Measurements from ENCODE around the gene PKP3. TPM values are rescaled to one million over a fixed set of nuclear protein-coding genes. Genes with fewer than 3 reads are reported as not detected.
"Not testable (repeated sequence)": the region's sequence is repeated elsewhere in the genome, so short reads cannot be mapped to it uniquely, and the experiment has no call there.

Gene PKP3
- total RNA-seq, 2 donors from 2014 or later, result not detected

DNA sequence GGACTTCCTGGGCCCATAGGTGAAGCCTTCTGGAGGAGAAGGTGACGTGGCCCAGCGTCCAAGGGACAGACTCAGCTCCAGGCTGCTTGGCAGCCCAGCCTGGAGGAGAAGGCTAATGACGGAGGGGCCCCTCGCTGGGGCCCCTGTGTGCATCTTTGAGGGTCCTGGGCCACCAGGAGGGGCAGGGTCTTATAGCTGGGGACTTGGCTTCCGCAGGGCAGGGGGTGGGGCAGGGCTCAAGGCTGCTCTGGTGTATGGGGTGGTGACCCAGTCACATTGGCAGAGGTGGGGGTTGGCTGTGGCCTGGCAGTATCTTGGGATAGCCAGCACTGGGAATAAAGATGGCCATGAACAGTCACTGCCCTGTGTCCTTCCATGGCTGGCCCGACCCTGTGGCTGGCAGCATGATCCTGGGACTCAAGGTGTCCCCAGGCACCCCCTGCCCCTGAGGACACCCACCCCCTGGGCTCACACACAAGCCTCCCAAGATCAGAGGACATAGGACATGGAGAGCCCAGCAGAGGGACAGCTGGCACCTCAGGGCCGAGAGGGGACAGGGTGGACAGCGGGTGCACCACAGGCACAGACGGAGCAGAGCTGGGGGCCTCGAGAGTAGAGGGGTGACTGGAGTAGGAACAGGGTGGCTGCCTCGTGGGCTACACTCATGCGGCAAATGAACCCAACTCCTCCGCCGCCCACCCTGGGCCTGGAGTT lies 10.7 kb downstream of the PKP3 start:
- ATAC-seq, result no peak
- Mint-ChIP-seq H3K27ac (no peak overlapping the region), H3K4me3 (no peak overlapping the region)

DNA sequence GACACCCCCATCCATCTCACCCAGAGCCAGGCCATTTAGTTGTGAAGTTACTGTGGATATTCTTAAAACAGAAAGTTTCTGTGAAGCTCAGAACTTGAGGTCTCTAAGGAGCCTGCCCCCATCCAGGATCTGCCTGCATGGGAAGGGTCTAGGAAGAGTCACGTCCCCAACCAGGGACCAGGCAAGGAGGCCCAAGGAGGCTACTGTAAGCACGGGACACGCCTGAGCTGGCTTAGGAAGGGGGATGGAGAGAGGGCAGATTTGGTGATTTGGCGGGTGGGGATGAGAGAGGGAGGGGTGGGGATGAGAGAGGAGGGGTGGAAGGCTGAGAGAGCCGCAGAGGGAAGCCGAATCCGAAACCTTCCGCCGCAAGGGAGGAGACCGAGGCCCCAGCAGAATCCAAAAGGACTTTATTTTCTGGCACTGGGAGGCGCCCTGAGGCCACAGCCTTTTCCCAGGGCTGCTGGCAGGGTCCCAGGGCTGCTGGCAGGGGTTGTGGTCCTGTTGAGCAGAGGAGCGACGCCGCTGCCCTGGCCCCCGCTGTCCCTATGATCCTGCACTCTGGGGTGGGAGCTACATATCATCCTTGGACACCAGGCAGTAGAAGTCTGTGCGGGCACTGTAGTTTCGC lies 11.4 kb downstream of the PKP3 start:
- Mint-ChIP-seq H3K9me3 (no peaks in the 10 kb centered on the region), H3K27ac (no peak overlapping the region), H3K4me1 (ENCODE audit: low read depth in 2 of 2) (no peaks in the 10 kb centered on the region), H3K36me3 (no peaks in the 10 kb centered on the region), H3K27me3 (no peaks in the 10 kb centered on the region), H3K4me3 (no peak overlapping the region)
- no peak for ATAC-seq
- DNase-seq (ENCODE audit: low spot score), result peak; percentile 49

More for the DNA sequence above, 10.7 kb downstream of the PKP3 start:
- peak; percentile 42 for DNase-seq (ENCODE audit: low spot score)
- Mint-ChIP-seq H3K36me3 (no peaks in the 10 kb centered on the region), H3K27me3 (peaks cover 0 to 1% of the 10 kb centered on the region in 2 donors), H3K4me1 (ENCODE audit: low read depth in 2 of 2) (peaks cover 0 to 2% of the 10 kb centered on the region in 2 donors), H3K9me3 (no peaks in the 10 kb centered on the region)

DNA sequence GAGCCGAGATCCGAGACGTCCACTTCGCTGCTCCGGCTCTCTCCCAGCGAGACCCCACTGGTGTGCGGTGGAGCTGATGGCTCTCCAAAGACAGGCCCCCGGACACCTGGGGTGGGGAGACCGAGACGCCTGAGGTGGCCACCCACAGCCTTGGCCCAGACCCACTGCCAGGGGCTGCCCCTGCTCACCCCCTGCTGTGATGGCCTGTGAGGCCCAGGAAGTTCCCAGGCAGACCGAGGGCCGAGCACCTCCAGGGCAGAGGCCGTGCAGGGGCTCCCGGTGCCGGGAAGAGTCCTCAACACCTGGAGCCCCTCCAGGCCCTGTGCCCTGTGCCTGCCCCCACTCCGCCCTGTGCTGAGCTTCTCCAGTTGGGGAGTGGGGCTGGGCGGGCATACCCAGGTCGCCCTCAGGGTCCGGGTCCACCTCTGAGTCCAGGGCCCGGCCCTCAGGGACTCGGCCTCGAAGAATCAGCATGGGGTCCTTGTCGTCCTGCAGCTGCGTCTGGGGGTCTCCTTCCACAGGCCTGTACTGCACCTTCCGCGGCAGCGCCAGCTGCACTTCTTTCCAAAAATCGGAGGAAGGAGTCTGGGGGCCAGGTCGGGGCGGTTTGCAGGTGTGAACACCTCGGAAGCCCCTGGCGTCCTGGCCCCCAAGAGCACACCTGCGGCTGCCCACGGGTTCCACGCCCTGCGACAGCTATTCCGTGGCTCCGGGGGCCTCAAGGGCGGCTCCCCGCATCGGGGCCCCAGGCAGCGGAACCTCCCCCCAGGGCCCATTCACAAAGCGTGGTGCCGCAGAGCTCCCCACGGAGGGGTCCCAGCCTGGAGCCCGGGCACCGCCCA lies 12.2 kb downstream of the PKP3 start:
- Mint-ChIP-seq H3K4me3 (no peak overlapping the region), H3K27ac (no peak overlapping the region)
- no peak for ATAC-seq

DNA sequence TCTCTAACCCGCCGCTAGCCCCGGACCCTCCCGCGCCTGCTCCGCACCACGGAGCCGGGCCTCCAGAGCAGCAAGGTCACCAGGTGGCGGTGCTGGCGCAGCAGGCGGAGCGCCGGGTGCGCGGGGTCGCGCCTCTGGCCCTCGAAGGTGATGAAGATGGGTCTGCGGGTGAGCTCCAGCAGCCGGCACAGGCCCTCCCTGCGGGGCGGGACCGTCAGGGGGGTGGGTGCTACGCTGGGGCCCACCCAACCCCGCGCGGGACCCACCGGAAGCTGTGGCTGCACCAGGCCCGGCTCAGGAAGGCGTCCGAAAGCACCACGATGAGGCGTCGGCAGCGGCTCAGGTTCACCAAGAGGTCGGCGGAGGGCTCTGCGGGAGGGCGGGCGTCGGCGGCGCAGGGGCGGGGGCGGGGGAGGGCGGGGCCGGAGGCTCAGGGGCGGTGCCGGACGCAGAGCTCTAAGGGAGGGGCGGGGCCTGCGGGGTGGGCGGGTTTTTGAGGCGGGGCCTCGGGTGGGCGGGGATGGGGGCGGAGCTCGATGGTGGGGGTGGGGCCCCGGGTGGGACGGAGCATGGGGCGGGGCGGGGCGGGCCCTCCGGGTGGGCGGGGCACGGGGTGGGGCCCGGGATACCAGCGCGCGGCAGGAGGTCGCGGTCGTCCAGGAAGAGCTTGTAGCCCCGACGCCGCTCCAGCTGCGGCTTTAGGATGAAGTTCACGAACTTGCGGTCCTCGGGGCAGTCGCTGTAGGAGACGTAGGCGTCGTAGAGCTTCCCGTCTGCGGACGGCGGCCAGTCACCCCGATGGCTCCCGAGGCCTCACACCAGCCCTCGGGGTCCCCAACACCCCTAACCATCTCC lies 13.0 kb downstream of the PKP3 start:
- no peak overlapping the region for H3K4me3 Mint-ChIP-seq
- DNase-seq (ENCODE audit: low spot score) (peak; percentile 93), ATAC-seq (peak; percentile 92)
- no peaks in the 10 kb centered on the region for H3K36me3 Mint-ChIP-seq
- no peak overlapping the region for H3K27ac Mint-ChIP-seq
- no peaks in the 10 kb centered on the region for H3K9me3 Mint-ChIP-seq
- no peaks in the 10 kb centered on the region for H3K4me1 Mint-ChIP-seq (ENCODE audit: low read depth in 2 of 2)
- no peaks in the 10 kb centered on the region for H3K27me3 Mint-ChIP-seq

More for the DNA sequence above, 12.2 kb downstream of the PKP3 start:
- peak; percentile 57 for DNase-seq (ENCODE audit: low spot score)
- no peaks in the 10 kb centered on the region for H3K4me1 Mint-ChIP-seq (ENCODE audit: low read depth in 2 of 2)
- H3K9me3 Mint-ChIP-seq, result no peaks in the 10 kb centered on the region
- H3K36me3 Mint-ChIP-seq, result no peaks in the 10 kb centered on the region
- no peaks in the 10 kb centered on the region for H3K27me3 Mint-ChIP-seq

DNA sequence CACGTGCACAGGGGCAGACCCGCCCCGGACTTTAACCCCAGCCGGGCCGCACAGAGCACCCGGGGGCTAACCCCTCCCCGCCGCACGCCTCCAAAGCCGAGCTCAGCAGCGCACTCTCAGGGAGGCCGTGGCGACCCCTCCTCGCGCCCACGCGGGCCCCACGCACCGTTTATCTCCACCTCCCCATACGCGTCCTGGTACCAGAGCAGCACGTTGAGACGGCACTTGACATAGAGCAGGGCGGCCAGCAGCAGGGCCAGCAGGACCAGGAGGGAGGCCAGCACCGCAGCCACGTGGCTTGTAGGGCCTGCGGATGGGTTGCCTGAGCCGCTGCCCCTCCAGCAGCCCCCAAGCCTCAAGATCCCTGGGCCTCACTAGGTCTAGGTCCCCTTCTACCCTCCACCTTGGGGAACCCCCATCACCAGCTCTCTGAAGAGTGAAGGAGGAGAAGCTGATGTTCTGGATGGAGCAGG lies 13.7 kb downstream of the PKP3 start:
- no peak for ATAC-seq
- Mint-ChIP-seq H3K4me3 (no peak overlapping the region), H3K9me3 (no peaks in the 10 kb centered on the region), H3K4me1 (ENCODE audit: low read depth in 2 of 2) (no peaks in the 10 kb centered on the region), H3K27me3 (no peaks in the 10 kb centered on the region), H3K36me3 (no peaks in the 10 kb centered on the region), H3K27ac (no peak overlapping the region)
- no peak for DNase-seq (ENCODE audit: low spot score)

DNA sequence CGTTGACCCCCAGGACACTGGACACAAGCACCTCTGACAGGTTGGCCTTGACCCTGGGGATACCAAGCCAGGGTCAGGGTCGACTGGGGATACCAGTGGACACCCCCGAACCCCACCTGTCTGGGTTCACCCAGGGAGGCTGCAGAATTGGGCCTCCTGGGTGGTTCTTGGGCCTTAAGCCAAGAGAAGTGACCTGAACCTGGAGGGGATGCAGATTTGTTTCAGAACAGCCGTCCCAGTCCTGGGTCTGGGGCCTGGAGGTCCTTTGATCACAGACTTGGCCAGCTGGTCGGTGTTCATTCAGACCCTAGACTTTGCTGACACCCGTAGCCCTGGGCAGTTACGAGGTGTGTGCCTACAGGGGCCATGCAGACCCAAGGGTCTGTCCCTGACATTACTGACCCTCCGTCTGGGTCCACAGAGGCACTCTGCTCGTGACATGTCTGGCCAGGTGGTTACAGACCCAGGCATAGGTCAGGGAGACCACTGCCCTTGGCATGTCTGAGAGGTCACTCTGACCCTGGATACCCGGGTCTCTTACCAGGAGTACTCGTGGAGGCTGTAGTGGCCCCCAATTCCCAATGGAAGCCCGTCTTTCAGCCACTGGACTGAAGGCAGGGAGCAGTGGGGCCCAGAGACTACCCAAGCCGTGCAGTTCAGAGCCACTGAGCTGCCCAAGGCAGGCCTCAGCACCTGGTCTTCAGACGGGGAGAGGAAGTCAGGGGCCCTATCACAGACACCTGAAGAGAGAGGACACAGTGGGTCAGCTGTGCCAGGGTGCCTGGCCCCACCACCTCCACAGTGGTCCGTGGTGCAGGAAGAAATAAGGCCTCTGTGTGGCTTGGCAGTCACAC lies 14.4 kb downstream of the PKP3 start:
- no peak overlapping the region for H3K4me3 Mint-ChIP-seq

DNA sequence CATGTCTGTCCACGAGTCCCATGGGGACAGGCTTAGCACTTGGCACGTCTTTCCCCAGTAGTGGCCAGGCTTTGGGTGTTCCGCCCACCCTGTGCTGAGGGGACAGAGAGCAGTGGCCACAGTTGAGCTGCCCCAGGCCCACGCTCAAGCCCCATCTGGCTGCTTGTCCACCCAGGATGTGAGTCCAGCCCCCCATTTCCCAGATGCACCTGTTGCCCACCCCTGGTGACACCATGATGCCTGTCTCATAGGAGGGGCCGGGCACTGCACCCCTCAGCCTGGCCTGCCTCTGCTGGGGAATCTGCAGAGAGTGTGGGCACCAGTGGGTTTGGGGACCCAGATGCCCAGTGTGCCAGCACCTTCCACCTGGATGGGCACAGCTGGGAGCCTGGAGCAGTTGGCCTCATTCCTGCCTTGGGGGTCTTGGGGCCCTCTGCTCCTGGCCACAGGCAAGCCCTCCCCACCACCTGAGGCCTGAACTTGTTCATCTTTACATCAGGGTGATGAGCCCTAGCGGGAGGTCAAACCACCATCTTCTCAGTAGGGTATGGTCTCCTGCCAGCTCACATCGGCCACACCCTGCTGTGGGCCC lies 15.1 kb downstream of the PKP3 start:
- ATAC-seq, result no peak
- no peaks in the 10 kb centered on the region for H3K27me3 Mint-ChIP-seq

More for the DNA sequence above, 14.4 kb downstream of the PKP3 start:
- Mint-ChIP-seq H3K9me3 (no peaks in the 10 kb centered on the region), H3K36me3 (no peaks in the 10 kb centered on the region), H3K27ac (no peak overlapping the region), H3K27me3 (no peaks in the 10 kb centered on the region), H3K4me1 (ENCODE audit: low read depth in 2 of 2) (peaks cover 3 to 5% of the 10 kb centered on the region in 2 donors)
- ATAC-seq (no peak), DNase-seq (ENCODE audit: low spot score) (peak; percentile 49)

DNA sequence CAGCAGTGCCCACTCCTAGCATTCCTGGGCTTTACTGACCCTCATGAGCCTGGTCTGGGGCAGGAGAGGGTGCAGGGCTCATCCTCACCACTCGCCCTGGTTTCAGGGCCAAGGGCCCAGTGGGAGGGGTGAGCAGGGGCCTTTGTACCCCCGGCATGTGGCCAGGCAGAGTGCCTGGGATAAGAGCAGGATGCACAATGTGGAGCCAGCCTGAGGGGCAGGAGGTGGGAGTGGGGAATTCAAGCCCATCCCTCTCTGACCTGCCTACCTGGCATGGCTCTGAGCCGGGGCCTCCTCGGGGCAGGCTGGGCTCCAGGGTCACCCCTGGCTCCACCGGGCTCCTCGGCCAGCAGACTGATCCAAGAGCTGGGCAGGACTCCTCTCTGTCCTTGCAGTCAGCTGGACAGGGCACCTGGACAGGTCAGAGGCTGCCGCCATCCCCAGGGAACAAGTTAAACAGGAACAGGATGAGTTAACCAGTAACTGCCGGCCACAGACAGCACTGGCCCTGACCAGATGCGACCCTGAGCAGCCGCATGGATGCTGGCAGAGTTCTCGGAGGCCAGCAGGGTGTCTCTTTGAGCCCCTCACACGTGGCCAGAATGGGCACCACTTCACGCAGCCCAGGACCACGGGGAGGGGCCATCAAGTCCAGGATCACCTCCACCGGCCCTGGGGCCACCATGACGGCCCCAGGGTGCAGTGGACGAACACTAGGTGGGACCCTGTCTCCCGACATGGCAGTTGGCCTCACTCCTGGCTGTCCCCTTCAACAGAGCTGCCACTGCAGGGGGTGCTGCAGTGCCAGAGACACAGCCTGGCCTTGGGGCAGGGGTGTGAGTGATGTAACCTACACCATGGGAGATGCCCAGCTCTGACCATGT lies 15.8 kb downstream of the PKP3 start:
- Mint-ChIP-seq H3K9me3 (no peaks in the 10 kb centered on the region), H3K4me1 (ENCODE audit: low read depth in 2 of 2) (peaks cover 14 to 15% of the 10 kb centered on the region in 2 donors), H3K27me3 (no peaks in the 10 kb centered on the region), H3K4me3 (no peak overlapping the region), H3K27ac (no peak overlapping the region), H3K36me3 (no peaks in the 10 kb centered on the region)
- peak; percentile 59 for DNase-seq (ENCODE audit: low spot score)
- ATAC-seq, result no peak

More for the DNA sequence above, 15.1 kb downstream of the PKP3 start:
- Mint-ChIP-seq H3K4me1 (ENCODE audit: low read depth in 2 of 2) (peaks cover 7 to 8% of the 10 kb centered on the region in 2 donors), H3K4me3 (no peak overlapping the region), H3K27ac (no peak overlapping the region), H3K36me3 (no peaks in the 10 kb centered on the region), H3K9me3 (no peaks in the 10 kb centered on the region)
- no peak for DNase-seq (ENCODE audit: low spot score)

DNA sequence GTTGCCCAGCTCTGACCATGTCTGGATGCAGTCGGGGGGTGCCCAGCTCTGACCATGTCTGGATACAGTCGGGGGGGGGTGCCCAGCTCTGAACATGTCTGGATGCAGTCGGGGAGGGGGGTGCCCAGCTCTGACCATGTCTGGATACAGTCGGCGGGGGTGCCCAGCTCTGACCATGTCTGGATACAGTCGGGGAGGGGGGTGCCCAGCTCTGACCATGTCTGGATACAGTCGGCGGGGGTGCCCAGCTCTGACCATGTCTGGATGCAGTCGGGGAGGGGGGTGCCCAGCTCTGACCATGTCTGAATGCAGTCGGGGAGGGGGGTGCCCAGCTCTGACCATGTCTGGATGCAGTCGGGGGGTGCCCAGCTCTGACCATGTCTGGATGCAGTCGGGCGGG lies 16.7 kb downstream of the PKP3 start:
- not testable (repeated sequence) for H3K4me3 Mint-ChIP-seq; ATAC-seq; H3K27me3 Mint-ChIP-seq; H3K27ac Mint-ChIP-seq; DNase-seq (ENCODE audit: low spot score); H3K36me3 Mint-ChIP-seq; H3K9me3 Mint-ChIP-seq
- peaks cover 19 to 22% of the 10 kb centered on the region in 2 donors for H3K4me1 Mint-ChIP-seq (ENCODE audit: low read depth in 2 of 2)

DNA sequence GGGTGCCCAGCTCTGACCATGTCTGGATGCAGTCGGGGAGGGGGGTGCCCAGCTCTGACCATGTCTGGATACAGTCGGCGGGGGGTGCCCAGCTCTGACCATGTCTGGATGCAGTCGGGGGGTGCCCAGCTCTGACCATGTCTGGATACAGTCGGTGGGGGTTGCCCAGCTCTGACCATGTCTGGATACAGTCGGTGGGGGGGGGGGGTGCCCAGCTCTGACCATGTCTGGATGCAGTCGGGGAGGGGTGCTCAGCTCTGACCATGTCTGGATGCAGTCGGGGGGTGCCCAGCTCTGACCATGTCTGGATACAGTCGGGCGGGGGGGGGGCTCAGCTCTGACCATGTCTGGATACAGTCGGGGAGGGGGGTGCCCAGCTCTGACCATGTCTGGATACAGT lies 17.5 kb downstream of the PKP3 start:
- H3K36me3 Mint-ChIP-seq, H3K27me3 Mint-ChIP-seq, H3K4me3 Mint-ChIP-seq, H3K9me3 Mint-ChIP-seq, H3K27ac Mint-ChIP-seq, ATAC-seq: not testable (repeated sequence)
- peak; percentile 39 for DNase-seq (ENCODE audit: low spot score)
- peaks cover 25 to 28% of the 10 kb centered on the region in 2 donors for H3K4me1 Mint-ChIP-seq (ENCODE audit: low read depth in 2 of 2)

DNA sequence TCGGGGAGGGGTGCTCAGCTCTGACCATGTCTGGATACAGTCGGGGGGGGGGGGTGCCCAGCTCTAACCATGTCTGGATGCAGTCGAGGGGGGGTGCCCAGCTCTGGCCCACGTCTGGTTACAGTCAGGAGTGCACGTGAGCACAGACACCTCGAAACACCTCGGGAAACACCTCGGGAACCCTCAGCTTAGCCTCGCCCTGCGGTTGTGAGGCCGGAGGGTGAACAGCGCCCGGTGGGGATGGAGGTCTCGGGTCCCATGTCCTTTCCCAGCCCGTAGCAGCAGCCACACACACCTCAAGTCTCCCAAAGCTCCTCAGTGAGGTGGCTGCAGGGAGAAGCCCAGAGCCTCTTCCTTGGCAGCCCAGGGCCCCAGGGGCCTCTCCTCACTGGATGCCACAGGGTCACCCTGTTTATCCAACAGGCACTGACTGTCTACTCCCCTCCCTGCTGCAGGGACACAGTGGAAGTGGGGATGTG lies 18.7 kb downstream of the PKP3 start:
- Mint-ChIP-seq H3K9me3 (no peaks in the 10 kb centered on the region), H3K27ac (no peak overlapping the region), H3K27me3 (no peaks in the 10 kb centered on the region), H3K4me1 (ENCODE audit: low read depth in 2 of 2) (peaks cover 25 to 28% of the 10 kb centered on the region in 2 donors), H3K4me3 (no peak overlapping the region), H3K36me3 (no peaks in the 10 kb centered on the region)
- no peak for ATAC-seq
- peak; percentile 55 for DNase-seq (ENCODE audit: low spot score)
